GM23338 (cell line): ENCODE data around the gene ITPRID1. TPM values are rescaled to one million over a fixed set of nuclear protein-coding genes. Genes with fewer than 3 reads are reported as not detected.

ENCODE experiments used
- ATAC-seq: fragments of 200-7000 bp; cut with Tn5 transposase; 3 replicates; pipeline ENCODE4 v1.9.1; 2020
- DNase-seq: peaks from one replicate; pipeline ENCODE4 v3.0.0-alpha.2; 2015; ENCODE audit warnings: low spot score
- H2AFZ ChIP-seq: fragments of 200-600 bp; sonication (generic); 2 replicates; pipeline ENCODE4 v1.8.0; 2016; ENCODE audit warnings: antibody characterized with exemption, mild to moderate bottlenecking, moderate library complexity
- H3F3A ChIP-seq: fragments of 200-600 bp; sonication (generic); replicated peaks from 2 replicates; pipeline ENCODE4 v1.8.0; 2017; ENCODE audit warnings: antibody characterized with exemption, mixed run types, low read depth
- H3K27ac ChIP-seq: fragments of 200-600 bp; sonication (generic); 2 replicates; pipeline ENCODE4 v1.6.1; 2016; ENCODE audit warnings: low read depth
- H3K27me3 ChIP-seq: fragments of 200-600 bp; sonication (generic); 2 replicates; pipeline ENCODE4 v1.8.0; 2016; ENCODE audit warnings: mild to moderate bottlenecking, mixed run types, moderate library complexity; ENCODE audit not compliant: insufficient read depth
- H3K36me3 ChIP-seq: fragments of 200-600 bp; sonication (generic); 2 replicates; pipeline ENCODE4 v1.8.0; 2016; ENCODE audit warnings: mild to moderate bottlenecking; ENCODE audit not compliant: insufficient read depth
- H3K4me1 ChIP-seq: fragments of 200-600 bp; sonication (generic); 2 replicates; pipeline ENCODE4 v1.8.0; 2016; ENCODE audit warnings: mild to moderate bottlenecking, moderate library complexity; ENCODE audit not compliant: insufficient read depth
- H3K4me2 ChIP-seq: fragments of 200-600 bp; sonication (generic); 2 replicates; pipeline ENCODE4 v1.7.1; 2017; ENCODE audit warnings: mixed run types
- H3K4me3 ChIP-seq: fragments of 200-600 bp; sonication (generic); 2 replicates; pipeline ENCODE4 v1.6.1; 2016; ENCODE audit warnings: mixed run types
- H3K79me2 ChIP-seq: fragments of 200-600 bp; sonication (generic); replicated peaks from 2 replicates; pipeline ENCODE4 v1.8.0; 2017; ENCODE audit warnings: mild to moderate bottlenecking; ENCODE audit not compliant: insufficient read depth
- H3K9me2 ChIP-seq: fragments of 200-600 bp; sonication (generic); 2 replicates; pipeline ENCODE4 v1.8.0; 2017; ENCODE audit not compliant: insufficient read depth
- H4K20me1 ChIP-seq: fragments of 200-600 bp; sonication (generic); replicated peaks from 2 replicates; pipeline ENCODE4 v1.8.0; 2017; ENCODE audit warnings: mild to moderate bottlenecking; ENCODE audit not compliant: insufficient read depth
- H3K27ac Mint-ChIP-seq: 2 replicates; pipeline ENCODE4 v1.8.0; 2020; ENCODE audit warnings: inconsistent platforms, mild to moderate bottlenecking, moderate library complexity, mixed read lengths
- H3K27me3 Mint-ChIP-seq: 3 replicates; pipeline ENCODE4 v1.8.0; 2022; ENCODE audit warnings: low read depth, mild to moderate bottlenecking, moderate library complexity, mixed read lengths, inconsistent platforms; ENCODE audit not compliant: insufficient read depth, poor library complexity
- H3K36me3 Mint-ChIP-seq: 3 replicates; pipeline ENCODE4 v1.8.0; 2021; ENCODE audit warnings: low read depth, mild to moderate bottlenecking, inconsistent platforms, moderate library complexity, mixed read lengths
- H3K4me1 Mint-ChIP-seq: 3 replicates; pipeline ENCODE4 v1.8.0; 2020; ENCODE audit warnings: mild to moderate bottlenecking, inconsistent platforms, mixed read lengths
- H3K4me3 Mint-ChIP-seq: 3 replicates; pipeline ENCODE4 v1.8.0; 2021; ENCODE audit warnings: moderate library complexity, mild to moderate bottlenecking, inconsistent platforms, mixed read lengths
- H3K9me3 Mint-ChIP-seq: 3 replicates; pipeline ENCODE4 v1.8.0; 2020; ENCODE audit warnings: moderate library complexity, mild to moderate bottlenecking, inconsistent platforms, mixed read lengths
- CTCF ChIP-seq, 2 experiments: fragments of 200-600 bp in 1 of 2; sonication (generic) in 1 of 2; conservative IDR thresholded peaks; 2 replicates each; pipeline versions ENCODE4 v1.5.1 to v1.6.1; 2016 to 2017; ENCODE audit warnings: antibody characterized with exemption in 2 of 2, low read depth in 2 of 2, mild to moderate bottlenecking in 2 of 2, moderate library complexity in 1 of 2
- EZH2 ChIP-seq: fragments of 200-600 bp; sonication (generic); IDR thresholded peaks from one replicate; pipeline ENCODE4 v1.8.0; 2017; ENCODE audit warnings: antibody characterized with exemption, mild to moderate bottlenecking, low read depth; ENCODE audit not compliant: unreplicated experiment
- POLR2AphosphoS5 ChIP-seq: IDR thresholded peaks from 2 replicates; pipeline ENCODE4 v1.6.1; 2016; ENCODE audit warnings: antibody characterized with exemption, low read depth
- STAT1 ChIP-seq: IDR thresholded peaks from one replicate; pipeline ENCODE4 v1.6.1; 2016; ENCODE audit warnings: antibody characterized with exemption; ENCODE audit not compliant: unreplicated experiment
- ZNF331 ChIP-seq: fragments of 250-450 bp; sonication (Bioruptor Pico); IDR thresholded peaks from 2 replicates; pipeline ENCODE4 v1.5.0; 2020; ENCODE audit warnings: low read depth, mild to moderate bottlenecking, moderate library complexity
- ZNF462 ChIP-seq: fragments of 250-450 bp; sonication (Bioruptor Pico); IDR thresholded peaks from 2 replicates; pipeline ENCODE4 v1.5.0; 2020; ENCODE audit warnings: mild to moderate bottlenecking, moderate library complexity
- polyA plus RNA-seq: library from polyadenylated mRNA; unstranded; fragments of >200 nt; fragmentation: Nextera tagmentation; extraction: Ambion mirVana; gene quantifications from 2 replicates; pipeline ENCODE4 v1.2.1, GENCODE V29; 2016
- total RNA-seq: library from RNA; depleted of rRNA; stranded (reverse); fragments of >200 nt; shearing (Covaris generic); gene quantifications from 2 replicates; pipeline ENCODE4 v1.2.3, GENCODE V29; 2014
- TF ChIP-seq, protein P1 (sequence below): IDR thresholded peaks from 2 replicates; pipeline ENCODE4 v1.6.1; 2016; ENCODE audit warnings: antibody characterized with exemption

ITPRID1 gene
- total and polyA plus RNA-seq, 2 experiments from 2014 or later = 0.05 to 0.45 TPM

DNA sequence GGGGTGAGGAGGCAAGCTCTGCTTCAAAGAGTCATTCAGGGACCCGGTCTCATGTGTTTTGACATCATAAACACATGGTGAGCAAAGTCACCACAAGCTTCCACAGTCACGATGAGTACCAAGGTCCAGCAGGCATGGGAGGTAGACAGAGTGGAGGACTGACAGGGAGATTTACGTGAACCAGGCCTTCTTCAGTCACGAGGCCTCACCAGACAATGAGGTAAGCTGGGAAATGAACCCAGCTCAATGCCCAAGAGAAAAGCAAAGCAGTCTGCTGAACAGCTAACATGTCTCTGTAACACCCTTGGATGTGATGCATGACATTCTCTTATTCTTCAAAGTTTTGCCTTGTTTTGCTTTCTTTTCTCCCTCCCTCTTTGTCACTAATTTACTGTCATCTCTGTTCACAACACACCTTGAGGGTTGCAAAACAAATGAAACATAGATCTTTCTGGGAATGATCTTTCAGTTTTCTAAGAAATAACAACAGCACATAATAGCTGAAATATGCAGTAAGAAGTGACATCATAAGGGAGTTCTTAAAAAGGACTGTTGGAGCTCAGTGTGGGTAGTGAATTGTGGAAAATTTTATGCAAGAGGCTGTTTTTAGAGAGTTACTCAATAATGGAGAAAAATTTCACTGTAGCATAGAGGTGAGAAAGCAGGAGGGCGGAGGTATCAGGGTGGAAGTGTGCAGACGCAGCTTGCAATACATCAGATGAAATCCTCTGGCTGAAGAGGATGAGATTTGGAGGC is 182.1 kb downstream of the ITPRID1 start:
- H3K36me3 ChIP-seq = no peaks in the 10 kb centered on the region
- no peak for ATAC-seq
- no peak overlapping the region for H3K4me3 Mint-ChIP-seq

GRCh38 chr7:31699050-31699449 is 185.2 kb downstream of the ITPRID1 start:
- Histone ChIP-seq H3K4me3 (no peak overlapping the region), H3K4me1 (no peaks in the 10 kb centered on the region), H3K79me2 (no peaks in the 10 kb centered on the region), H3K4me2 (no peak overlapping the region), H3K27me3 (no peaks in the 10 kb centered on the region), H4K20me1 (no peaks in the 10 kb centered on the region), H3K9me2 (no peaks in the 10 kb centered on the region; the same call in none of the 2 replicates), H2AFZ (no peak overlapping the region), H3K27ac (no peak overlapping the region), H3F3A (no peaks in the 10 kb centered on the region), H3K36me3 (no peaks in the 10 kb centered on the region)
- Mint-ChIP-seq H3K36me3 (no peaks in the 10 kb centered on the region), H3K27me3 (peaks cover 2% of the 10 kb centered on the region), H3K27ac (no peak overlapping the region), H3K4me3 (no peak overlapping the region), H3K4me1 (no peaks in the 10 kb centered on the region), H3K9me3 (no peaks in the 10 kb centered on the region)
- TF ChIP-seq ZNF462 = no peak
- TF ChIP-seq CTCF (conservative IDR thresholded peaks at IDR 0.05; ENCODE audit: low read depth in 2 of 2) = 0 out of 4 replicates have a peak, but pooled peaks of 1 of the 2 experiments have one; percentile 2
- DNase-seq (peak; percentile 17), ATAC-seq (peak; percentile 61)

More for the DNA sequence above, 182.1 kb downstream of the ITPRID1 start:
- H3K9me3 Mint-ChIP-seq = no peaks in the 10 kb centered on the region
- peaks cover 2% of the 10 kb centered on the region for H3K27me3 Mint-ChIP-seq
- H3K79me2 ChIP-seq = no peaks in the 10 kb centered on the region
- no peaks in the 10 kb centered on the region for H3F3A ChIP-seq
- TF ChIP-seq, protein P1, sequence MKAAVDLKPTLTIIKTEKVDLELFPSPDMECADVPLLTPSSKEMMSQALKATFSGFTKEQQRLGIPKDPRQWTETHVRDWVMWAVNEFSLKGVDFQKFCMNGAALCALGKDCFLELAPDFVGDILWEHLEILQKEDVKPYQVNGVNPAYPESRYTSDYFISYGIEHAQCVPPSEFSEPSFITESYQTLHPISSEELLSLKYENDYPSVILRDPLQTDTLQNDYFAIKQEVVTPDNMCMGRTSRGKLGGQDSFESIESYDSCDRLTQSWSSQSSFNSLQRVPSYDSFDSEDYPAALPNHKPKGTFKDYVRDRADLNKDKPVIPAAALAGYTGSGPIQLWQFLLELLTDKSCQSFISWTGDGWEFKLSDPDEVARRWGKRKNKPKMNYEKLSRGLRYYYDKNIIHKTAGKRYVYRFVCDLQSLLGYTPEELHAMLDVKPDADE = no peak
- TF ChIP-seq POLR2AphosphoS5 = no peak
- no peak for TF ChIP-seq STAT1
- no peak for TF ChIP-seq ZNF331 (CRISPR knock-in tag)
- no peak for TF ChIP-seq EZH2
- no peak overlapping the region for H3K27ac ChIP-seq
- no peaks in the 10 kb centered on the region for H4K20me1 ChIP-seq
- H3K36me3 Mint-ChIP-seq = no peaks in the 10 kb centered on the region
- H3K4me3 ChIP-seq = no peak overlapping the region
- no peaks in the 10 kb centered on the region for H3K27me3 ChIP-seq
- no peak overlapping the region for H3K27ac Mint-ChIP-seq
- H3K9me2 ChIP-seq = no peaks in the 10 kb centered on the region; the same call in 1 of the 2 replicates
- no peak for DNase-seq
- no peak overlapping the region for H3K4me2 ChIP-seq
- peaks cover 7% of the 10 kb centered on the region for H3K4me1 Mint-ChIP-seq
- H3K4me1 ChIP-seq = peaks cover 8% of the 10 kb centered on the region; the same call in 1 of the 2 replicates
- H2AFZ ChIP-seq = no peak overlapping the region
